Measurements from ENCODE around the gene ZNF385B.
A peak's percentile ranks its signal among the peaks of the same experiment; 100 is the strongest.

ZNF385B gene

DNA sequence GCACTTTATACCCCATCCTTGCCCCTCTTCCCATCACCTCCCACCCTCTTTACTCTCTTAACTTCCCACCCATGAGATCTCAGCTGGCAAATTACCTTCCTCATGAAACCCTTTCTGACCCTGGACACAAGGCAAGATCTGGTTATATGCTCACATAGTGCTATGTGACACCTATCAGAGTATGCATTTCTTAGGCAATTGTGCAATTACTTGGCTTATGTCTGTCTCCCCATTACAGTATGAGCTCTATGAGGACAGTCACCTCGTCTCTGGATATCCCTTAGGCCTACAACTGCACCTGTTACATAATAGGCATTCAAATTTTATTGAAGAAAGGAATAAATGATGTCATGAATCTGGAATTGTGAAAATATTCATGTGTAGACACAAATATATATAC is 91.4 kb downstream of the ZNF385B start:
- H4K8ac ChIP-seq (ENCODE audit: low read depth, low read length) = no peak overlapping the region
- H2BK15ac ChIP-seq (replicated peaks; ENCODE audit: low read depth) = no peak overlapping the region
- H3K4me2 ChIP-seq (ENCODE audit: low read length) = no peak overlapping the region
- no peaks in the 10 kb centered on the region for H3K36me3 ChIP-seq (ENCODE audit: control insufficient read depth, insufficient read depth, low read length)
- no peak overlapping the region for H2BK5ac ChIP-seq (ENCODE audit: low read length)
- no peak overlapping the region for H3K27ac ChIP-seq (ENCODE audit: low read depth, low read length)
- WGBS (ENCODE audit: extremely low coverage, insufficient coverage, low lambda C conversion rate) = no CpG with 5 or more reads among the region's 1 CpG
- no peak overlapping the region for H3K4ac ChIP-seq (ENCODE audit: low read depth, low read length)
- H3K4me1 ChIP-seq (ENCODE audit: control insufficient read depth, low read depth, low read length) = no peaks in the 10 kb centered on the region
- H3K79me1 ChIP-seq (ENCODE audit: low read length) = no peaks in the 10 kb centered on the region
- no peak overlapping the region for H3K23ac ChIP-seq (ENCODE audit: low read length)
- DNase-seq = no peak
- no peaks in the 10 kb centered on the region for H3K27me3 ChIP-seq (ENCODE audit: insufficient read depth, low read length, poor library complexity)
- no peak overlapping the region for H3K56ac ChIP-seq (ENCODE audit: low read length)
- H2AK5ac ChIP-seq (ENCODE audit: low read length) = no peak overlapping the region
- no peaks in the 10 kb centered on the region for H3K79me2 ChIP-seq (ENCODE audit: control insufficient read depth, insufficient read depth, low read length)
- H3K9ac ChIP-seq (ENCODE audit: low read length) = no peak overlapping the region
- H2BK120ac ChIP-seq (ENCODE audit: low read depth, low read length) = no peak overlapping the region
- H3K4me3 ChIP-seq (ENCODE audit: low read length) = no peak overlapping the region
- no peak overlapping the region for H3K18ac ChIP-seq (ENCODE audit: low read length)
- H4K5ac ChIP-seq (ENCODE audit: low read length) = no peak overlapping the region

DNA sequence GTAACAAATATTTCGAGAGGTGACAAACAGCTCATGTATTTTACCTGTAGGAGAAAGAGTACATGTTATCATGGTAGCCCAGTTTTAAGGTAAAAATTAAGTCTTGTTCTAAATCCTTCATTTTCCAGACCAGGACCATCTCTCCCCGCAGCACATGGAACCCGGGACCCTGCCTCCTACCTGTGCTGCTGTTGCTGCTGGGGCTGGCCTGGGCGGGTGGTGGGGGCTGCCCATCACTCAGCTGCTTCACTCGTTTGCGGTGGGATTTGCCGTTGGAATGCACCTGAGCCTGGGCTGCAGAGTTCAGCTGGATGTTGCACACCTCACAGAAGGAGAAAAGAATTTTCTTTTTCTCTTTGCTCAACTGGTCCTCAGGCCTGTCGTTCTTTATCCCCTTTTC is 92.1 kb downstream of the ZNF385B start:
- Histone ChIP-seq H2BK5ac (ENCODE audit: low read length) (no peak overlapping the region), H3K4me2 (ENCODE audit: low read length) (no peak overlapping the region), H2AK5ac (ENCODE audit: low read length) (no peak overlapping the region), H3K4me1 (ENCODE audit: control insufficient read depth, low read depth, low read length) (no peaks in the 10 kb centered on the region), H2BK15ac (replicated peaks; ENCODE audit: low read depth) (no peak overlapping the region), H3K4me3 (ENCODE audit: low read length) (no peak overlapping the region), H2BK120ac (ENCODE audit: low read depth, low read length) (no peak overlapping the region), H3K79me1 (ENCODE audit: low read length) (no peaks in the 10 kb centered on the region), H3K27ac (ENCODE audit: low read depth, low read length) (no peak overlapping the region), H3K27me3 (ENCODE audit: insufficient read depth, low read length, poor library complexity) (no peaks in the 10 kb centered on the region), H3K56ac (ENCODE audit: low read length) (no peak overlapping the region), H4K8ac (ENCODE audit: low read depth, low read length) (no peak overlapping the region), H3K4ac (ENCODE audit: low read depth, low read length) (no peak overlapping the region), H3K79me2 (ENCODE audit: control insufficient read depth, insufficient read depth, low read length) (no peaks in the 10 kb centered on the region), H3K9ac (ENCODE audit: low read length) (no peak overlapping the region), H3K23ac (ENCODE audit: low read length) (no peak overlapping the region), H4K5ac (ENCODE audit: low read length) (no peak overlapping the region), H3K18ac (ENCODE audit: low read length) (no peak overlapping the region), H3K36me3 (ENCODE audit: control insufficient read depth, insufficient read depth, low read length) (no peaks in the 10 kb centered on the region)
- no CpG with 5 or more reads among the region's 8 CpGs for WGBS (ENCODE audit: extremely low coverage, insufficient coverage, low lambda C conversion rate)
- no peak for DNase-seq

- H2BK120ac ChIP-seq (ENCODE audit: low read depth, low read length) = no peak overlapping the region
- H4K5ac ChIP-seq (ENCODE audit: low read length) = no peak overlapping the region
- no peaks in the 10 kb centered on the region for H3K27me3 ChIP-seq (ENCODE audit: insufficient read depth, low read length, poor library complexity)
- no peaks in the 10 kb centered on the region for H3K79me2 ChIP-seq (ENCODE audit: control insufficient read depth, insufficient read depth, low read length)
- H3K4me2 ChIP-seq (ENCODE audit: low read length) = no peak overlapping the region
- no peak overlapping the region for H3K56ac ChIP-seq (ENCODE audit: low read length)
- no CpG with 5 or more reads among the region's 1 CpG for WGBS (ENCODE audit: extremely low coverage, insufficient coverage, low lambda C conversion rate)
- no peak overlapping the region for H2AK5ac ChIP-seq (ENCODE audit: low read length)
- no peak overlapping the region for H3K4ac ChIP-seq (ENCODE audit: low read depth, low read length)
- no peak overlapping the region for H3K23ac ChIP-seq (ENCODE audit: low read length)
- H3K36me3 ChIP-seq (ENCODE audit: control insufficient read depth, insufficient read depth, low read length) = no peaks in the 10 kb centered on the region
- no peak overlapping the region for H3K18ac ChIP-seq (ENCODE audit: low read length)
- H3K4me3 ChIP-seq (ENCODE audit: low read length) = no peak overlapping the region
- peak; percentile 25 for DNase-seq
- H3K4me1 ChIP-seq (ENCODE audit: control insufficient read depth, low read depth, low read length) = no peaks in the 10 kb centered on the region
- H3K27ac ChIP-seq (ENCODE audit: low read depth, low read length) = no peak overlapping the region
- H4K8ac ChIP-seq (ENCODE audit: low read depth, low read length) = no peak overlapping the region
- H2BK15ac ChIP-seq (replicated peaks; ENCODE audit: low read depth) = no peak overlapping the region
- H3K79me1 ChIP-seq (ENCODE audit: low read length) = no peaks in the 10 kb centered on the region
- no peak overlapping the region for H3K9ac ChIP-seq (ENCODE audit: low read length)
- H2BK5ac ChIP-seq (ENCODE audit: low read length) = no peak overlapping the region
These were observed 92.6 kb downstream of the ZNF385B start for GRCh38 chr2:179768765-179769164.

GRCh38 chr2:179765666-179766065 is 95.7 kb downstream of the ZNF385B start:
- Histone ChIP-seq H3K36me3 (ENCODE audit: control insufficient read depth, insufficient read depth, low read length) (no peaks in the 10 kb centered on the region), H3K4me1 (ENCODE audit: control insufficient read depth, low read depth, low read length) (no peaks in the 10 kb centered on the region), H3K18ac (ENCODE audit: low read length) (peak overlapping the region; percentile 41), H3K9ac (ENCODE audit: low read length) (no peak overlapping the region), H3K79me1 (ENCODE audit: low read length) (no peaks in the 10 kb centered on the region), H4K8ac (ENCODE audit: low read depth, low read length) (peak overlapping the region; percentile 65), H3K27ac (ENCODE audit: low read depth, low read length) (no peak overlapping the region), H2BK5ac (ENCODE audit: low read length) (no peak overlapping the region), H2BK15ac (replicated peaks; ENCODE audit: low read depth) (no peak overlapping the region), H3K79me2 (ENCODE audit: control insufficient read depth, insufficient read depth, low read length) (no peaks in the 10 kb centered on the region), H3K4me3 (ENCODE audit: low read length) (no peak overlapping the region), H3K56ac (ENCODE audit: low read length) (no peak overlapping the region), H4K5ac (ENCODE audit: low read length) (no peak overlapping the region), H3K4ac (ENCODE audit: low read depth, low read length) (no peak overlapping the region), H3K27me3 (ENCODE audit: insufficient read depth, low read length, poor library complexity) (no peaks in the 10 kb centered on the region), H3K23ac (ENCODE audit: low read length) (no peak overlapping the region), H3K4me2 (ENCODE audit: low read length) (no peak overlapping the region), H2BK120ac (ENCODE audit: low read depth, low read length) (no peak overlapping the region), H2AK5ac (ENCODE audit: low read length) (no peak overlapping the region)
- peak; percentile 16 for DNase-seq
- no CpG with 5 or more reads among the region's 2 CpGs for WGBS (ENCODE audit: extremely low coverage, insufficient coverage, low lambda C conversion rate)

- no peak overlapping the region for H4K8ac ChIP-seq (ENCODE audit: low read depth, low read length)
- no peak overlapping the region for H3K4ac ChIP-seq (ENCODE audit: low read depth, low read length)
- no peak overlapping the region for H2BK15ac ChIP-seq (replicated peaks; ENCODE audit: low read depth)
- H4K5ac ChIP-seq (ENCODE audit: low read length) = no peak overlapping the region
- no peak overlapping the region for H2BK5ac ChIP-seq (ENCODE audit: low read length)
- H3K23ac ChIP-seq (ENCODE audit: low read length) = no peak overlapping the region
- no peak overlapping the region for H2BK120ac ChIP-seq (ENCODE audit: low read depth, low read length)
- no peak overlapping the region for H2AK5ac ChIP-seq (ENCODE audit: low read length)
- H3K56ac ChIP-seq (ENCODE audit: low read length) = no peak overlapping the region
- no peak overlapping the region for H3K18ac ChIP-seq (ENCODE audit: low read length)
- H3K79me1 ChIP-seq (ENCODE audit: low read length) = no peaks in the 10 kb centered on the region
- no peaks in the 10 kb centered on the region for H3K79me2 ChIP-seq (ENCODE audit: control insufficient read depth, insufficient read depth, low read length)
- no peak for DNase-seq
- H3K27ac ChIP-seq (ENCODE audit: low read depth, low read length) = no peak overlapping the region
- no peak overlapping the region for H3K9ac ChIP-seq (ENCODE audit: low read length)
- no peaks in the 10 kb centered on the region for H3K27me3 ChIP-seq (ENCODE audit: insufficient read depth, low read length, poor library complexity)
- no CpG with 5 or more reads among the region's 1 CpG for WGBS (ENCODE audit: extremely low coverage, insufficient coverage, low lambda C conversion rate)
- H3K4me2 ChIP-seq (ENCODE audit: low read length) = no peak overlapping the region
- H3K36me3 ChIP-seq (ENCODE audit: control insufficient read depth, insufficient read depth, low read length) = no peaks in the 10 kb centered on the region
- no peak overlapping the region for H3K4me3 ChIP-seq (ENCODE audit: low read length)
- H3K4me1 ChIP-seq (ENCODE audit: control insufficient read depth, low read depth, low read length) = no peaks in the 10 kb centered on the region
These were observed 96.7 kb downstream of the ZNF385B start for GRCh38 chr2:179764710-179765109.

GRCh38 chr2:179758636-179759035 is 102.8 kb downstream of the ZNF385B start:
- Histone ChIP-seq H3K4me2 (ENCODE audit: low read length) (no peak overlapping the region), H2AK5ac (ENCODE audit: low read length) (no peak overlapping the region), H3K56ac (ENCODE audit: low read length) (no peak overlapping the region), H2BK120ac (ENCODE audit: low read depth, low read length) (no peak overlapping the region), H4K5ac (ENCODE audit: low read length) (no peak overlapping the region), H3K9ac (ENCODE audit: low read length) (no peak overlapping the region), H3K27me3 (ENCODE audit: insufficient read depth, low read length, poor library complexity) (no peaks in the 10 kb centered on the region), H3K79me1 (ENCODE audit: low read length) (no peaks in the 10 kb centered on the region), H3K36me3 (ENCODE audit: control insufficient read depth, insufficient read depth, low read length) (no peaks in the 10 kb centered on the region), H2BK5ac (ENCODE audit: low read length) (no peak overlapping the region), H3K4me1 (ENCODE audit: control insufficient read depth, low read depth, low read length) (no peaks in the 10 kb centered on the region), H2BK15ac (replicated peaks; ENCODE audit: low read depth) (no peak overlapping the region), H3K79me2 (ENCODE audit: control insufficient read depth, insufficient read depth, low read length) (no peaks in the 10 kb centered on the region), H3K27ac (ENCODE audit: low read depth, low read length) (no peak overlapping the region), H3K18ac (ENCODE audit: low read length) (no peak overlapping the region), H4K8ac (ENCODE audit: low read depth, low read length) (no peak overlapping the region), H3K4me3 (ENCODE audit: low read length) (no peak overlapping the region), H3K4ac (ENCODE audit: low read depth, low read length) (no peak overlapping the region), H3K23ac (ENCODE audit: low read length) (no peak overlapping the region)
- no peak for DNase-seq
- whole genome bisulfite sequencing (ENCODE audit: extremely low coverage, insufficient coverage, low lambda C conversion rate) = no CpG with 5 or more reads among the region's 3 CpGs

Measured in mesendoderm (in vitro differentiated cells).